Body of pancreas (tissue), 4 donors: ENCODE results near the gene TMTC2. TPM values are rescaled to one million over a fixed set of nuclear protein-coding genes. Genes with fewer than 3 reads are reported as not detected.

Experiments used
- ATAC-seq: fragments of 150-250 bp; one replicate; pipeline ENCODE4 v1.9.1; 2016
- DNase-seq, 4 donors: peaks; one replicate each; pipeline ENCODE4 v3.0.0-alpha.2; 2019
- H3K27ac ChIP-seq, 4 donors: fragments of 200-600 bp; sonication (generic); 1 replicate in 3 of 4; 2 replicates in 1 of 4; pipeline versions ENCODE4 v1.5.1 to v1.6.1; 2016 to 2019; ENCODE audit warnings: mild to moderate bottlenecking in 1 of 4, mixed read lengths in 1 of 4, moderate library complexity in 1 of 4
- H3K27me3 ChIP-seq, 2 donors: fragments of 200-600 bp; sonication (generic); one replicate each; pipeline ENCODE4 v1.6.0; 2016; ENCODE audit warnings: mild to moderate bottlenecking in 1 of 2
- H3K36me3 ChIP-seq, 2 donors: fragments of 200-600 bp; sonication (generic); replicated peaks in 1 of 2; 2 replicates each; pipeline ENCODE4 v1.5.1; 2016; ENCODE audit warnings: low read depth in 2 of 2; ENCODE audit not compliant: insufficient read depth in 1 of 2
- H3K4me1 ChIP-seq: fragments of 200-600 bp; sonication (generic); one replicate; pipeline ENCODE4 v1.6.0; 2016
- H3K4me3 ChIP-seq, 2 donors: fragments of 200-600 bp; sonication (generic); 1 replicate in 1 of 2; 2 replicates in 1 of 2; pipeline ENCODE4 v1.5.1; 2016 to 2019
- H3K9me3 ChIP-seq, 3 donors: fragments of 200-600 bp; sonication (generic); 1 replicate in 2 of 3; 2 replicates in 1 of 3; pipeline ENCODE4 v1.5.1; 2016
- POLR2A ChIP-seq, 3 donors: fragments of 450-650 bp; IDR thresholded peaks; one replicate each; pipeline ENCODE4 v1.6.1; 2016; ENCODE audit warnings: antibody characterized with exemption in 3 of 3, mild to moderate bottlenecking in 2 of 3
- WGBS, 2 donors: methylation state at CpG; one replicate each; pipeline ENCODE4 v1.1.5; 2017; 5-methylcytosine and 5-hydroxymethylcytosine counted together
- intact Hi-C: fragments of 100-400 bp; cut with DNase I; formaldehyde crosslinking; loops from one replicate; pipeline ENCODE4 v1.15.1; 2023
- total RNA-seq, 2 donors: library from RNA; depleted of rRNA; stranded (reverse); fragments of >200 nt; gene quantifications; one replicate each; pipeline ENCODE4 v1.1.0, GENCODE V29; 2016
- TF ChIP-seq, protein P1 (sequence below), 7 experiments: fragments of 450-650 bp in 4 of 7; fragments of 200-600 bp in 3 of 7; sonication (generic) in 3 of 7; IDR thresholded peaks; one replicate each; pipeline ENCODE4 v1.5.1; 2016 to 2019; ENCODE audit warnings: antibody characterized with exemption in 7 of 7

The TMTC2 gene
- total RNA-seq, 2 donors from 2014 or later = 10.4 to 20.1 TPM

- H3K4me3 ChIP-seq = no peak overlapping the region
- H3K9me3 ChIP-seq = no peaks in the 10 kb centered on the region
- intact Hi-C loops = no loop called here
- no peaks in the 10 kb centered on the region for H3K36me3 ChIP-seq
- no peak for ATAC-seq
- H3K4me1 ChIP-seq = no peaks in the 10 kb centered on the region
- no peak overlapping the region for H3K27ac ChIP-seq
- 58 to 65% methylated on average over 4 of the region's 4 CpGs for WGBS, 2 donors
- no peak for DNase-seq
- H3K27me3 ChIP-seq = no peaks in the 10 kb centered on the region
- TF ChIP-seq POLR2A (IDR thresholded peaks at IDR 0.05) = no peak
- TF ChIP-seq, protein P1, sequence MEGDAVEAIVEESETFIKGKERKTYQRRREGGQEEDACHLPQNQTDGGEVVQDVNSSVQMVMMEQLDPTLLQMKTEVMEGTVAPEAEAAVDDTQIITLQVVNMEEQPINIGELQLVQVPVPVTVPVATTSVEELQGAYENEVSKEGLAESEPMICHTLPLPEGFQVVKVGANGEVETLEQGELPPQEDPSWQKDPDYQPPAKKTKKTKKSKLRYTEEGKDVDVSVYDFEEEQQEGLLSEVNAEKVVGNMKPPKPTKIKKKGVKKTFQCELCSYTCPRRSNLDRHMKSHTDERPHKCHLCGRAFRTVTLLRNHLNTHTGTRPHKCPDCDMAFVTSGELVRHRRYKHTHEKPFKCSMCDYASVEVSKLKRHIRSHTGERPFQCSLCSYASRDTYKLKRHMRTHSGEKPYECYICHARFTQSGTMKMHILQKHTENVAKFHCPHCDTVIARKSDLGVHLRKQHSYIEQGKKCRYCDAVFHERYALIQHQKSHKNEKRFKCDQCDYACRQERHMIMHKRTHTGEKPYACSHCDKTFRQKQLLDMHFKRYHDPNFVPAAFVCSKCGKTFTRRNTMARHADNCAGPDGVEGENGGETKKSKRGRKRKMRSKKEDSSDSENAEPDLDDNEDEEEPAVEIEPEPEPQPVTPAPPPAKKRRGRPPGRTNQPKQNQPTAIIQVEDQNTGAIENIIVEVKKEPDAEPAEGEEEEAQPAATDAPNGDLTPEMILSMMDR (IDR thresholded peaks at IDR 0.05) = no peak
Measured at GRCh38 chr12:82672811-82673495, 13.8 kb upstream of the TMTC2 start.

- intact Hi-C loops = no loop called here
- TF ChIP-seq, protein P1 (IDR thresholded peaks at IDR 0.05) = no peak
- TF ChIP-seq POLR2A (IDR thresholded peaks at IDR 0.05) = no peak
- DNase-seq = no peak
- H3K4me1 ChIP-seq = no peaks in the 10 kb centered on the region
- 48 to 67% methylated on average over 1 of the region's 1 CpG for WGBS, 2 donors
- ATAC-seq = no peak
- H3K9me3 ChIP-seq = no peaks in the 10 kb centered on the region
- no peak overlapping the region for H3K27ac ChIP-seq
- no peak overlapping the region for H3K4me3 ChIP-seq
- H3K27me3 ChIP-seq = no peaks in the 10 kb centered on the region
- H3K36me3 ChIP-seq = no peaks in the 10 kb centered on the region
Measured at GRCh38 chr12:82673698-82674097, 13.0 kb upstream of the TMTC2 start.

- Histone ChIP-seq H3K27me3 (no peaks in the 10 kb centered on the region), H3K36me3 (no peaks in the 10 kb centered on the region), H3K27ac (no peak overlapping the region), H3K4me1 (no peaks in the 10 kb centered on the region), H3K4me3 (no peak overlapping the region), H3K9me3 (no peaks in the 10 kb centered on the region)
- intact Hi-C loops = no loop called here
- WGBS, 2 donors = 72 to 80% methylated on average over 3 of the region's 3 CpGs
- no peak for DNase-seq
- no peak for ATAC-seq
- TF ChIP-seq, protein P1 (IDR thresholded peaks at IDR 0.05) = no peak
- TF ChIP-seq POLR2A (IDR thresholded peaks at IDR 0.05) = no peak
Measured at GRCh38 chr12:82675246-82675645, 11.5 kb upstream of the TMTC2 start.

- Histone ChIP-seq H3K4me3 (no peak overlapping the region), H3K36me3 (no peaks in the 10 kb centered on the region), H3K9me3 (no peaks in the 10 kb centered on the region), H3K27ac (peak overlapping the region; percentile 11 to 69 (median 46)), H3K4me1 (peaks cover 23% of the 10 kb centered on the region), H3K27me3 (no peaks in the 10 kb centered on the region)
- 13 to 17% methylated on average over 1 of the region's 1 CpG for WGBS, 2 donors
- TF ChIP-seq, protein P1 (IDR thresholded peaks at IDR 0.05) = peak in 4 of 7 experiments; percentile 4 to 23 (median 16)
- no peak for TF ChIP-seq POLR2A (IDR thresholded peaks at IDR 0.05)
- ATAC-seq (no peak), DNase-seq (peak in 2 of 4 donors; percentile 6 to 23)
- intact Hi-C loops = no loop called here
Measured at GRCh38 chr12:82682326-82682725, 4.4 kb upstream of the TMTC2 start.

DNA sequence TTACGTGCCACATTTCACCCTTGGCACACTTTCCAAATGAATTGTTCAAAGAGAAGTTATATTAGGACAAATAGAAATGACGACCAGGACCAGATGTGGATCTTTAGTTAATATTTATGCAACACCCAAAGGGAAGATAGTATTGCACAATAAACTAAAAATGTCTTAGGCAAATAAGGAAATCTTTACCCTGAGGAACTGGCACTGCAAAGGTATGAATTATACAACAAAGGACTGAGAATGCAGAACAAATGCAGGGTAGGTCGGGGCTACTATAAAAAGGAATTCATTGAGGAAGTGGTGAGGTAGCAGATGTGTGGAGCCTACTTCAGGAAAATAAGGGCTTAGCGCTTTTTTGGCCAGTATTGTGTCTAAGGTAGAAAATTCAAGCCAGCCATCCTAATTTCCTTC is 3.9 kb upstream of the TMTC2 start:
- no peaks in the 10 kb centered on the region for H3K36me3 ChIP-seq
- peaks cover 23% of the 10 kb centered on the region for H3K4me1 ChIP-seq
- H3K27ac ChIP-seq = peak overlapping the region; percentile 11 to 69 (median 46)
- intact Hi-C loops = no loop called here
- DNase-seq (peak in 1 of 4 donors; percentile 31), ATAC-seq (no peak)
- H3K4me3 ChIP-seq = no peak overlapping the region
- no peak for TF ChIP-seq POLR2A (IDR thresholded peaks at IDR 0.05)
- TF ChIP-seq, protein P1 (IDR thresholded peaks at IDR 0.05) = no peak
- WGBS, 2 donors = 6% methylated on average over 4 of the region's 4 CpGs
- H3K9me3 ChIP-seq = no peaks in the 10 kb centered on the region
- no peaks in the 10 kb centered on the region for H3K27me3 ChIP-seq
